HepG2 (cell line): ENCODE results near the gene HRNR. TPM values are rescaled to one million over a fixed set of nuclear protein-coding genes. Genes with fewer than 3 reads are reported as not detected.

Source experiments
- ATAC-seq: fragments of 200-7000 bp; cut with Tn5 transposase; 3 replicates; pipeline ENCODE4 v1.9.1; 2020; ENCODE audit warnings: mild to moderate bottlenecking, moderate library complexity
- BruUV-seq: library from RNA; stranded (reverse); fragments of 400-500 nt; replicated peaks from 2 replicates; lab custom pipeline; 2021; lab: Mats Ljungman, UMichigan
- CTCF ChIA-PET: fragments of 300-600 bp; formaldehyde crosslinking; extraction: SDS; loops from one replicate; lab custom pipeline; 2021; ENCODE audit warnings: low total read pairs, inconsistent platforms, low intra/inter-chr PET ratio; lab: Yijun Ruan, JAX
- POLR2A ChIA-PET: fragments of 350-600 bp; sonication (Branson Sonifier 250); formaldehyde crosslinking; loops from one replicate; lab custom pipeline; 2020; ENCODE audit warnings: antibody characterized with exemption, inconsistent platforms; lab: Yijun Ruan, JAX
- DNase-seq: peaks from one replicate; pipeline ENCODE4 v3.0.0-alpha.2; 2015; ENCODE audit warnings: low spot score
- FAIRE-seq: peaks from 3 replicates; lab custom pipeline; 2011; peaks lifted over from hg19 to GRCh38; lab: Jason Lieb, UNC
- H2AFZ ChIP-seq: one replicate; pipeline ENCODE4 v1.6.1; 2011; ENCODE audit warnings: low read length, inconsistent platforms
- H3K27ac ChIP-seq: fragments of 300-600 bp; 3 replicates; pipeline ENCODE4 v1.8.0; 2011; ENCODE audit warnings: mixed run types, mild to moderate bottlenecking, mixed read lengths, low read length, inconsistent platforms; ENCODE audit not compliant: insufficient read depth; ENCODE audit errors: extremely low read length
- H3K27me3 ChIP-seq, 2 experiments: fragments of 200-600 bp in 1 of 2; 2 replicates in 1 of 2; 3 replicates in 1 of 2; pipeline versions ENCODE4 v1.6.0 to v1.8.0; 2011; ENCODE audit warnings: low read length in 2 of 2, mild to moderate bottlenecking in 2 of 2, moderate library complexity in 2 of 2, inconsistent platforms in 1 of 2; ENCODE audit not compliant: insufficient read depth in 2 of 2, control insufficient read depth in 1 of 2
- H3K36me3 ChIP-seq, 2 experiments: fragments of 200-600 bp in 1 of 2; replicated peaks in 1 of 2; 2 replicates in 1 of 2; 3 replicates in 1 of 2; pipeline versions ENCODE4 v1.5.1 to v1.8.0; 2011; ENCODE audit warnings: low read length in 2 of 2, inconsistent platforms in 1 of 2; ENCODE audit not compliant: insufficient read depth in 2 of 2, control insufficient read depth in 1 of 2
- H3K4me1 ChIP-seq: 2 replicates; pipeline ENCODE4 v1.5.1; 2012; ENCODE audit warnings: low read length, inconsistent platforms; ENCODE audit not compliant: insufficient read depth
- H3K4me2 ChIP-seq: 2 replicates; pipeline ENCODE4 v1.6.0; 2011; ENCODE audit warnings: low read depth, low read length, inconsistent platforms
- H3K4me3 ChIP-seq, 3 experiments: fragments of 200-600 bp in 1 of 3; sonication (generic), shearing (Covaris generic) in 1 of 3; replicated peaks in 1 of 3; 2 replicates each; pipeline ENCODE4 v1.5.1; 2011 to 2016; ENCODE audit warnings: low read length in 3 of 3, inconsistent platforms in 2 of 3, low read depth in 2 of 3, mild to moderate bottlenecking in 2 of 3, control low read depth in 1 of 3, mixed read lengths in 1 of 3; ENCODE audit not compliant: insufficient read depth in 1 of 3
- H3K79me2 ChIP-seq: one replicate; pipeline ENCODE4 v1.6.1; 2011; ENCODE audit warnings: low read length, inconsistent platforms; ENCODE audit not compliant: insufficient read depth
- H3K9ac ChIP-seq: 2 replicates; pipeline ENCODE4 v1.6.0; 2011; ENCODE audit warnings: mild to moderate bottlenecking, low read depth, low read length, inconsistent platforms; ENCODE audit not compliant: insufficient read depth
- H3K9me3 ChIP-seq: 2 replicates; pipeline ENCODE4 v1.5.1; 2012; ENCODE audit warnings: mild to moderate bottlenecking, low read length
- H4K20me1 ChIP-seq: 2 replicates; pipeline ENCODE4 v1.6.0; 2011; ENCODE audit warnings: inconsistent platforms, mild to moderate bottlenecking, low read length, moderate library complexity; ENCODE audit not compliant: insufficient read depth
- DMAP1 ChIP-seq: IDR thresholded peaks from 2 replicates; pipeline ENCODE4 v1.6.1; 2016
- FOXJ3 ChIP-seq: sonication (generic); formaldehyde crosslinking; IDR thresholded peaks from 2 replicates; pipeline ENCODE4 v1.4.0; 2020; ENCODE audit warnings: missing genetic modification reagents, mild to moderate bottlenecking, borderline replicate concordance
- NCOR1 ChIP-seq: fragments of 200-600 bp; sonication (generic); IDR thresholded peaks from 2 replicates; pipeline ENCODE4 v1.7.0; 2017; ENCODE audit warnings: antibody characterized with exemption, low read length, borderline replicate concordance
- REL ChIP-seq: sonication (generic); formaldehyde crosslinking; conservative IDR thresholded peaks from 2 replicates; pipeline ENCODE4 v1.8.0; 2022; ENCODE audit warnings: mild to moderate bottlenecking, missing genetic modification reagents, moderate library complexity
- SP1 ChIP-seq, 2 experiments: fragments of 450-650 bp in 1 of 2; sonication (generic) in 1 of 2; formaldehyde crosslinking in 1 of 2; IDR thresholded peaks; 2 replicates each; pipeline versions ENCODE4 v1.4.0 to v1.6.1; 2016 to 2020; ENCODE audit warnings: missing genetic modification reagents in 1 of 2
- ZMAT3 ChIP-seq: sonication (generic); formaldehyde crosslinking; conservative IDR thresholded peaks from 2 replicates; pipeline ENCODE4 v1.7.0; 2021; ENCODE audit warnings: missing genetic modification reagents
- ZNF17 ChIP-seq: sonication (generic); formaldehyde crosslinking; IDR thresholded peaks from 2 replicates; pipeline ENCODE4 v1.5.0; 2020; ENCODE audit warnings: mild to moderate bottlenecking, missing genetic modification reagents
- ZNF512B ChIP-seq: sonication (generic); formaldehyde crosslinking; IDR thresholded peaks from 2 replicates; pipeline ENCODE4 v1.5.1; 2020; ENCODE audit warnings: missing genetic modification reagents, mild to moderate bottlenecking, borderline replicate concordance
- WGBS: methylation state at CpG from one replicate; pipeline ENCODE4 v1.1.6; 2017; ENCODE audit warnings: low lambda C conversion rate; 5-methylcytosine and 5-hydroxymethylcytosine counted together
- in situ Hi-C: cut with HindIII; loops from 2 replicates; pipeline ENCODE4 v1.10.0; 2017; ENCODE audit warnings: low pct_unique_long_range_greater_than_20kb; ENCODE audit not compliant: extremely low pct_ligation_motif_present
- intact Hi-C: fragments of 100-400 bp; cut with micrococcal nuclease; formaldehyde crosslinking; loops from one replicate; pipeline ENCODE4 v1.10.0; 2022; ENCODE audit not compliant: unreplicated experiment
- polyA plus RNA-seq, 8 experiments: library from polyadenylated mRNA; depleted of rRNA in 3 of 8; stranded (reverse) in 7 of 8; unstranded in 1 of 8; fragments of >200 nt; fragmentation: Illumina TruSeq in 4 of 8; extraction: Trizol in 4 of 8; gene quantifications; 2 replicates each; pipeline versions ENCODE4 v1.2.1 to v1.2.3, GENCODE V29; 2011 to 2016; ENCODE audit warnings: low read depth in 4 of 8, missing spikeins in 1 of 8, mixed read lengths in 1 of 8; ENCODE audit not compliant: insufficient read depth in 1 of 8
- total RNA-seq, 5 experiments: library from RNA; depleted of rRNA; stranded (reverse); fragments of >200 nt; fragmentation: Illumina TruSeq; extraction: Trizol; gene quantifications; 2 replicates each; pipeline ENCODE4 v1.2.3, GENCODE V29; 2016; ENCODE audit warnings: low read depth in 1 of 5
- TF ChIP-seq, protein P1 (sequence below): sonication (generic); formaldehyde crosslinking; IDR thresholded peaks from 2 replicates; pipeline ENCODE4 v1.4.0; 2020; ENCODE audit warnings: missing genetic modification reagents

HRNR gene
- total and polyA plus RNA-seq, 2 of the 13 experiments (the other 11 are each of a cell fraction or from before 2014, with no cell fraction given): not detected

GRCh38 chr1:152191711-152192110 lies 32.3 kb downstream of the HRNR start:
- Histone ChIP-seq H3K36me3 (no peaks in the 10 kb centered on the region), H3K9ac (no peak overlapping the region), H3K4me3 (no peak overlapping the region), H3K27me3 (no peaks in the 10 kb centered on the region), H3K79me2 (no peaks in the 10 kb centered on the region), H3K4me2 (no peak overlapping the region), H3K4me1 (no peaks in the 10 kb centered on the region), H2AFZ (no peak overlapping the region), H4K20me1 (no peaks in the 10 kb centered on the region), H3K9me3 (no peaks in the 10 kb centered on the region), H3K27ac (no peak overlapping the region)
- ChIA-PET CTCF (no interaction called here), POLR2A (no interaction called here)
- DNase-seq: no peak
- no TSS peak for BruUV-seq
- FAIRE-seq: no peak
- intact Hi-C loops (loop anchor here (2.0 kb wide), 1 partner anchor 267 kb away; no protein-coding TSS in a partner anchor), in situ Hi-C loops (no loop called here)
- TF ChIP-seq ZNF17 (CRISPR knock-in tag): no peak
- TF ChIP-seq FOXJ3 (CRISPR knock-in tag): no peak
- TF ChIP-seq NCOR1: no peak
- no peak for TF ChIP-seq ZMAT3 (CRISPR knock-in tag)
- no peak for TF ChIP-seq REL (CRISPR knock-in tag)
- TF ChIP-seq, protein P1, sequence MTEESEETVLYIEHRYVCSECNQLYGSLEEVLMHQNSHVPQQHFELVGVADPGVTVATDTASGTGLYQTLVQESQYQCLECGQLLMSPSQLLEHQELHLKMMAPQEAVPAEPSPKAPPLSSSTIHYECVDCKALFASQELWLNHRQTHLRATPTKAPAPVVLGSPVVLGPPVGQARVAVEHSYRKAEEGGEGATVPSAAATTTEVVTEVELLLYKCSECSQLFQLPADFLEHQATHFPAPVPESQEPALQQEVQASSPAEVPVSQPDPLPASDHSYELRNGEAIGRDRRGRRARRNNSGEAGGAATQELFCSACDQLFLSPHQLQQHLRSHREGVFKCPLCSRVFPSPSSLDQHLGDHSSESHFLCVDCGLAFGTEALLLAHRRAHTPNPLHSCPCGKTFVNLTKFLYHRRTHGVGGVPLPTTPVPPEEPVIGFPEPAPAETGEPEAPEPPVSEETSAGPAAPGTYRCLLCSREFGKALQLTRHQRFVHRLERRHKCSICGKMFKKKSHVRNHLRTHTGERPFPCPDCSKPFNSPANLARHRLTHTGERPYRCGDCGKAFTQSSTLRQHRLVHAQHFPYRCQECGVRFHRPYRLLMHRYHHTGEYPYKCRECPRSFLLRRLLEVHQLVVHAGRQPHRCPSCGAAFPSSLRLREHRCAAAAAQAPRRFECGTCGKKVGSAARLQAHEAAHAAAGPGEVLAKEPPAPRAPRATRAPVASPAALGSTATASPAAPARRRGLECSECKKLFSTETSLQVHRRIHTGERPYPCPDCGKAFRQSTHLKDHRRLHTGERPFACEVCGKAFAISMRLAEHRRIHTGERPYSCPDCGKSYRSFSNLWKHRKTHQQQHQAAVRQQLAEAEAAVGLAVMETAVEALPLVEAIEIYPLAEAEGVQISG (CRISPR knock-in tag): no peak
- ATAC-seq: no peak

DNA sequence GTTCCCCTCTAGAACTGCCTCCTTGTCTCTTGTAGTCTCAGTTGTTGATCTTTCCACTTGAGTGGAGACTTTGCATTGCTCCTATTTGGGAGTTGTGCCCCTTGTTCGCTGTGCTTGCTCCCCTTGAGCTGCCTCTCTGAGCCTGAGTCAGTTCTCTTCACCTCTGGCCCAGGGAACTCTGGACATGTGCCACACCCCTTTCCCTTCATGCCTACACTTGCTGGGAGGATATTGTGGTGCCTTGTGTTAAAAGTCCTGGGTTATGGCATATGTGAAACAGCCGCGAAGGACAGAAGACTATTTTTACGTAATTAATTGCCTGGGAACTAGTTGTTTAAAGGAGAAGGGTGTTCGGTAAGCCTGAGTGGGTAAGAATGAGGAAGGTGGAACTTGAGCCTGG lies 32.7 kb downstream of the HRNR start:
- no peaks in the 10 kb centered on the region for H3K9me3 ChIP-seq
- no TSS peak for BruUV-seq
- no peaks in the 10 kb centered on the region for H3K4me1 ChIP-seq
- FAIRE-seq (no peak), ATAC-seq (no peak), DNase-seq (no peak)
- no peaks in the 10 kb centered on the region for H3K36me3 ChIP-seq
- TF ChIP-seq ZNF512B (CRISPR knock-in tag) (no peak), SP1 (IDR thresholded peaks at IDR 0.05) (no peak), SP1 (CRISPR knock-in tag; IDR thresholded peaks at IDR 0.05) (no peak), DMAP1 (CRISPR knock-in tag) (no peak)
- no peak overlapping the region for H3K4me2 ChIP-seq
- H4K20me1 ChIP-seq: no peaks in the 10 kb centered on the region
- 36% methylated on average over 5 of the region's 5 CpGs for WGBS
- intact Hi-C loops (loop anchor here (2.0 kb wide), 1 partner anchor 268 kb away; no protein-coding TSS in a partner anchor), in situ Hi-C loops (no loop called here)
- no peaks in the 10 kb centered on the region for H3K27me3 ChIP-seq
- no peak overlapping the region for H3K27ac ChIP-seq
- POLR2A ChIA-PET: no interaction called here
- H3K79me2 ChIP-seq: no peaks in the 10 kb centered on the region
- CTCF ChIA-PET: interaction anchor here (3.3 kb wide), 1 partner anchor 267 kb away, joined by 19 read pairs; no protein-coding TSS in a partner anchor
- H2AFZ ChIP-seq: no peak overlapping the region
- H3K4me3 ChIP-seq: no peak overlapping the region
- no peak overlapping the region for H3K9ac ChIP-seq
